Measurements from ENCODE around the gene TADA2A.

Gene TADA2A, protein sequence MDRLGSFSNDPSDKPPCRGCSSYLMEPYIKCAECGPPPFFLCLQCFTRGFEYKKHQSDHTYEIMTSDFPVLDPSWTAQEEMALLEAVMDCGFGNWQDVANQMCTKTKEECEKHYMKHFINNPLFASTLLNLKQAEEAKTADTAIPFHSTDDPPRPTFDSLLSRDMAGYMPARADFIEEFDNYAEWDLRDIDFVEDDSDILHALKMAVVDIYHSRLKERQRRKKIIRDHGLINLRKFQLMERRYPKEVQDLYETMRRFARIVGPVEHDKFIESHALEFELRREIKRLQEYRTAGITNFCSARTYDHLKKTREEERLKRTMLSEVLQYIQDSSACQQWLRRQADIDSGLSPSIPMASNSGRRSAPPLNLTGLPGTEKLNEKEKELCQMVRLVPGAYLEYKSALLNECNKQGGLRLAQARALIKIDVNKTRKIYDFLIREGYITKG

DNA sequence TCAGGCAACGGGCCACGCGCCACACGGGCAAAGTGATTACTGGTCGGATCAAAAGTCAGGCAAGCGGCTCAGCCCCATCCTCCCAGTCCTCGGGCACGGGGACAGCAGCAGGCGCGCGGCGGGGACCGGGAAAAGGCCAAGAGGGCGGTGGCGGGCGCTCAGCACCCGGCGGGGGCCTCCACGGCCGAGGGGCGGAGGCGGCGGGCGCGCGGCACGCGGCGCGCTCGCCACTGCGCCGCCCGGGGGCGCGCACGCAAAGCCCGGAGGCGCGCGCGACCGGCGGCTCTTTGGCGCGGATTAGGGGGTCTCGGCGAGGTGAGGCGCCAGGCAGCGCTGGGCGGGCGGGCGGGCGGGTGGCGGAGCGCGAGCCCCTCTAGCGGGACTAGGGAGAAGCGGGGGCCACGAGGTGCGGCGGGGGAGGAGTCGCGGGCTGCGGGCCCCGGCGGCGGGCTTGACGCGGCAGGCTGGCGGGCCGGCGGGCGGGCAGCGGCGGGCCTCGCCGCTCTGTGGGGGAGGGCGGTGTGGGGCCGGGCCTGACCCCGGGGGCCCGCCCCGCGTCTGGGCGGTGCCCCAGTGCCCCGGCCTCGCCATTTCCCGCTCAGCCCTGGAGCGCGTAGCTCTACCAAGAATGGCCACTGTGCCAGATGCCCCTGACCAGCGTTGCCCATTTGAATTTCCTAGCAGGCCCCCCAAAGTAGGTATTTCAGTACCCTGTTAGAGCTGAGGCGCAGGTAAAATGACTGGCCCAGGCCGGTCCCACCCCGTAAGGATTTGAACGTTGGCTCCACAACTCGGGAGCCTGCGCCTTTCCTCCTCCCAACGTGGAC, at the start of gene TADA2A, which contains the start of gene ACACA:
TSS of gene TADA2A (plus strand) at position 252 of the 827 bp plus-strand sequence. CDS start 4,480 bp downstream, outside the sequence.
TSS of gene ACACA (minus strand) at position 202 of the 827 bp plus-strand sequence. CDS start 537 bp downstream, outside the sequence.
- DNase-seq, result peak; percentile 85

DNA sequence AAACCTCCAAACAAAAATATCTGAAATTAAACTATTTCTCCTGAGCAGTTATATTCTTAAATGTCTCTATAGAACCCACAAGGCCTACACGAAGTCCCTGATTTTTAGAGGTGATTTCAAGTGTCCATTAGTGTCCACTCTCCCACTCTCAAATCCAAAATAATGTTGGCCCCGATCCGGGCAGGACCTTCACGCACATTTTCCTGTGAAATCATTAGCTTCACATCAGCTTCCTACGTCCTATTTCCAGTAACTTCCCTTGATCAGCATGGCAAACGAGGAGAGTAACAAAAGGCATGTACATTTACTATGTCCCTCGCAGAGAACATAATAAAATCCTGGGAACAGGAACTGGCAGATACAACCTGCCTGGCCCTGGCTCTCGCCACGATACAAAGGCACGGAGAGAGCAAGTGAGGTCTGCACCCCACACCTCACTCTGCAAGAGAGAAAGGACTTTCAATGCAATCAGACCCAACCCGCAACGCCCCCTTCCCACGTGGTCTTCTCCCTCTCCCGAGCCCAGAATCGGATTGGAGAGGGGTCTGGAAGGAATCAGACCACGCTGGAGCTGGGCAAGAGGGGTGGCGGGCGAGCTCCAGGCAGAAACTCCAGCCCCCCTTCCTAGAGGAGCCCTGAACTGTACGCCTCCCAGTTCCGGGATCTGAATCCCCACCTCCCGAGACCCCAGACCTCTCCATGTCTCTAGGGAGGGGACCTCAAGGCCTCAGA, 48.4 kb upstream of the TADA2A start:
- peak; percentile 52 for DNase-seq

DNA sequence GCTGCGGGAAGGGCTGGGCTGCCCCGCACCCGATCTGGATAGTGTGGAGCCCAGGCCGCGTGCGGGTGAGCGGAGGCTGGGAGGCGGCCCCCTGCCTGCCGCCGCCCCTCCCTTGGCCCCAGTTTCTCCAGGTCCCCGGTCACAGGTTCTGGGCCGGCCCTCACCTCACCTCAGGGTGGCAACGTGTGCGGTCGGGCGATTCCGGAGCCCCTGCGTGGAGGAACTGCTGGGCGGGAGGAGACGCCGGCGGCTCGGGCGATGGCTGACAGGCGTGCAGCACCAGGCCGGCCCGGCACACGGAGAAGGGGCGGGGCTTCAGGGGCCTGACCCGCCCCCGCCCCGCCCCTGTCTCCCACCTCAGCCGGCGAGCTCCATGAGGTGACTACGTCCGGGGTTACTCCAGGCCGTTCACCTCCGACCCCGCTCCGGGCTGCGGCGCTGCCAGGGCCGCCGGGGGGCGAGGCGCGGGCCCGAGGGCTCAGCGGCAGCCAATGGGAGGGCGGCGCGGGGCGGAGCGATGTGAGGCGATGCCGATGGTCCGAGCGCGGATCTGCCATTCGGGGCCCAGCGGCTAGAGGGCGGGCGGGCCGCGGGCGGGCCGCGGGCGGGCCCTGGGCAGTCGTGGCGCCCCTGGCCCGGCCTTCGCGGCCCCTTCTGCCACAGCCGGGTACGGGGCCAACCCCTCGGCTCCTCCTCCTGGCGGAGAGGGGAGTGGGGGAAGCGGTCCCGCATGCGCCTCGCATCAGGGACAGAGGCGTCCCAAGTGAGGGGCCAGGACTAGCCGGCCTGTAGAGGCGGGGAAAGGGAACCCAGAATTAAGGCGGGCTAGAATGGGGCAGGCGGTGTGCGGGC, 47.6 kb upstream of the TADA2A start:
- DNase-seq, result peak; percentile 96

DNA sequence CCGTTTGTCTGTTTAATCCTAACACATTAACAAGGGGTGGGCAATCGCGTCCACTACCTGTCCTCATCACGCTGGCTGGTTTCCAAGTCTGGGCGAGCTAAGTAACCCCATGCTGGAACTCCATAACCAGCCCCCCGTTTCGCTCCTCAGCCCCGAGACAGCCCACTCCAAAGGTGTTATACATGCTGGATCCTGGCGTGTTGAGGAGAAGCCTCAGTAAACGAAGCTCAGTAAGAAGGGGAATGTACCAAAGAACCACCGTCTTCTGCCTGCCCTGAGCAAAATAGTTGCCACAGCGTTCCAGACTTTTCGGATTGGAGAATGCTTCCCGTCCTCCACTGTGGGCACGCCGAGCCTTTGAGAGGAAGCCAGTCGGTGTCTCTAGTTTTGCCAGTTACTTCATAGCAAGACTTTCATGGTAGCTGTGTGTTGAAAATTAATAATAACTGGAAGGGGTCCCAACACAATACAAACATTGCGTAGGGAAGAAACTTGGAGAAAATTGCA, 47.0 kb upstream of the TADA2A start:
- DNase-seq, result no peak

DNA sequence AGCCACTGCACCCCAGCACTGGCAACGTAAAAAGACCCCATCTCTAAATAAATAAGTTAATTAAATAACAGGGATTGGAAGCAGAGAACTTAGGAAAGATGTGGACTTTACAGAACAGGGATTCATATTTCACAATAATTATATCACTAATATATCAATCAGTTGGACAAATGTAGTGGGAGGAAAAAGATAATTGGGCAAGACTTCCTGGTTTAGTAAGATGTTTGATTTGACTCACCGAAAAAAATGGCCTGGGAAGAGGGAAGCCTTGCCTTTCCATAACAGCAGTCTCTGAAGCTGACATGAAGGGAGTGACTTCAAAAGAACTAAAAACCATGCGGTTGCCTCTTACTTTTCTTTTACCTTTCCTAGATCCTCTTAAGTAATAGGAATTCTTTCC, 46.1 kb upstream of the TADA2A start:
- no peak for DNase-seq

DNA sequence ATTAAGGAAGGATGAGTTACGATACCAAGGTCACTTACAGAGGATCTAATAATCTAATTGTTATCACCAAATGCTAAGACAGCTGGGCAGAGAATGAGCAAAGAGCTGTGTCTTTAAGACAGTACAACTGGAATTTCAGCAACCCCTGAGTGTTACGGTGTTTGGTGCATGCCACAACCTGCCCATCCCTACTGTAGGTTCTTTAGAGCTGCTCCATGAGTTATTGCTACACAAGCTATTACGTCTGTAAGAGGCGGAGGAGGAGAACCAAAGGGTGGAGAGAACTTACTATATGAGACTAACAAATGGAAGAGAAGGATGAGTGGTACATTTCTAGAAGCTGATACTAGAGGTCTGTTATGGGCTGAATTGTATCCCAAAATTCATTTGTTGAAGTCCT, 45.1 kb upstream of the TADA2A start:
- no peak for DNase-seq

DNA sequence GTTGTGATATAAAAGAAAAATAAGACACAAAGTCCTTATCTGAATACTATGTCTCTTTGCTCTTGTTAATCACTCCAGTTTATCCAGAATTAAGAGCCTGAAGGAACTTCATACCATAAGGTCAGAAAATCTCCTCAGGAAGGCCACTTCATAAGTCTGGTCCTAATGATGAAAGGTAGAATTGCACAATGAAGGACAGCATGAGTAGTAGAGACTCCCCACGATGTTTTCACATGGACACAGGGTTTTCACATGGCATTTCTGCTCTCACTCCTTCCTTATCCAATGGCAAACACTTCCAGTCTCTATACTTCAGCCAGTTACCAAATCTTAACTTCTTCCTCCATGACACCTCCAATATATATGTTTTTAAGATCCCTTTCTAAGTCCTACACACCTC, 41.1 kb upstream of the TADA2A start:
- DNase-seq, result no peak

DNA sequence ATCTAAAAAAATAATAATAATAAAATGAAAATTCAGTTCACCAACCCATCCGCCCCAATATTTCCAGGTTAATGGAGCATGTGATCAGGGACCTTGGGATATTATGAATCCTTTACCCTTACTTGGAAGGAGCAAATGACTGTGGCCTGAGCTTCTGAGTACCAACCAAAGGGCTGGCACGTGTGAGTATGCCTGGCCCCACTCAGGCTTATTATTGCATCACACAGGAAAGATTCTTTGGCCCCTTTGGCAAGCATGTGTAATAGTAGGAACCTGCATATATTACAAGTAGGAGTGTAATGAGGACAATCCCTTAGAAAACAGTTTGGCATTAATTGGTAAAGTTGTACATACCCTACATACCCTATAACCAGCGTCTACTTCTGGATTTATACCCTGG, 38.1 kb upstream of the TADA2A start:
- DNase-seq, result no peak

DNA sequence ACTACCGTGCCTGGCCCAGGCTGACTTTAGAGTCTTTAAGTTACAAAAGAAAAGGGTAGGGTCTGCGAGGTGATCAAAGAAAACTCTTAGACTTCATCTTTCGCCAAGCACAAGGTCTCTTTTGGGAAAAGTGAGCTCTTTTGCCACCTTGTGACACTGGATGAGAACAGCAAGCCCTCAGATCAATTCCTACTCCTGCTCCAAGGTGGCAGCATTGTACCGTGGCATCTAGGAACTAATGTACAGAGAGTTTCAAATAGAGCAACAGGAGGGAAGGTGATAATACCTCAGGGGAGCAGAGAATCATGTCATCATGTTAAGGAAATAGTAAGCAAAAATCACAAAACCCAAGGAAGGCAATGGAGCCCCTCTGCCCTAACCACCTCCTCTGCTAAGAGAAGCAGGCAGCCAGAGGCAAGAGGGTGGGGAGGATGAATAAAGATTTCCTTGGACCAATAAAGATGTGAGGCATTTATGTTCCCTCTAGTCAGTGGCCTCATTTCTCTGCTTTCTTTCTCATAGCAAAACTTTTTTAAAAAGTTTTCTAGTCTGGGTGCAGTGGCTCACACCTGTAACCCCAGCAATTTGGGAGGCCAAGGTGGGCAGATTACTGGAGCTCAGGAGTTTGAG, 33.0 kb upstream of the TADA2A start:
- peak; percentile 85 for DNase-seq

DNA sequence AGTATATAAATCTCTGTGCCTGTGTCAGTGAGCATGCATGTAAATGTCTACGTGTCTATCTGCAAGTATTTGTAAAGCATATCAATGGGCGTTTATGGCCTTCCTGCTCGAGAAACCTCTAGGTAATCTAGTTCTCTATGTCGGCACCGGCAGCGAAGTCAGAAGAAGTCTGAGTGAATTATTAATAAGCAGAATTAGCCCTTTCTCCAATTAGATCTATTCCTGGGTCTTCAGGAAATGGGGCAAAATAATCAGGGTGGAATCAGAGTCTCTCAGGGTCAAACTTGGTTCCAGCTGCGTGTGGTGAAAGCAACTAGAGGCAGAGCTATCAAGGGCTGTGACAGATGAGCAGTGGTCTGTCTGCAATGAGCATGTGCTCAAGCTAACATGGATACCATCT, 31.0 kb upstream of the TADA2A start, which contains the start of gene C17orf78:
TSS of gene C17orf78 (plus strand) at position 280 of the 400 bp plus-strand sequence. CDS start at position 388, 108 bp downstream.
- DNase-seq, result no peak

DNA sequence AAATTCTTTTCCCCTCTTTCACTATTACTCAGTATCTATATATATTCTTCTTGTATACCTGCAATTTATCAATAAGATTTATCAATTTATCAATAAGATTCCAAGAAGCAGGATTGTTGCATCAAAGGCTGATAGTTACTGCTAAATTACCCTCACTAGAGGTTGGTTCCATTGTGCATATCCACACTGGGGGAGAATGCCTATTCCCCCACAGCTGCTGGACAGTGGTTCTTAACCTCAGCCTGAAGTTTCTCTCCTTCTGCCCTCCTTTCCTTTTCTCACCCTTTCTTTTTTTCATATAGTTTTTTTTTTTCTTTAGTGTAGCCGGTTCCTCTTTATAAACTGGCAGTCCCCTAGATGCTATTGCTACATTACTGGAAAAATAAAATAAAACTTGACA, 24.6 kb upstream of the TADA2A start:
- no peak for DNase-seq

DNA sequence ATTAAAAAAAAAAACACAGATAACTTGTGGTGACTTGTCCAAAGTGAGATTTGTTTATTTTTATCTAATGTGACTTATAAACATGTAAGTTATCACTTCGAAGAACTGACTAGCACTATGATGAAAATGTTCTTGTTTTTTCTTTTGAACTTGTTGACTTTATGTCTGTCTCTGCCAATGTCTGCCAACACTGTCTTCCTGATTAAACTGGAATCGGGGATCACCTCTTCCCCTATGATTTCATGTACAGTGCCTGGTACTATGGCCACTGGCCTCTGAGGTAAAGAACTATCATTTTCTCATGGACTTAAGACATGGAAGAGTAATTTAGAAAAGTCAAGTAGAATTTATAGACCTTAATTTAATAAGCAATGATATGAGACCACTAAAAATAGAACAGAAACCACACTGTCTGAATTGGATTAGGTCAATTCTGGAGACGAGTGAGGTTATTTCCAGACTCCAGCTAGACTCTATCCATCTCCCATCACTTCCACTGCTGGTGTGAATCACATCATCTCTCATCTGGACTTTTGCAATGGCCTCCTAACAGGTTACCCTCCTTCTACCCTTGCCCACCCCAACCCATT, 22.0 kb upstream of the TADA2A start:
- DNase-seq, result no peak

DNA sequence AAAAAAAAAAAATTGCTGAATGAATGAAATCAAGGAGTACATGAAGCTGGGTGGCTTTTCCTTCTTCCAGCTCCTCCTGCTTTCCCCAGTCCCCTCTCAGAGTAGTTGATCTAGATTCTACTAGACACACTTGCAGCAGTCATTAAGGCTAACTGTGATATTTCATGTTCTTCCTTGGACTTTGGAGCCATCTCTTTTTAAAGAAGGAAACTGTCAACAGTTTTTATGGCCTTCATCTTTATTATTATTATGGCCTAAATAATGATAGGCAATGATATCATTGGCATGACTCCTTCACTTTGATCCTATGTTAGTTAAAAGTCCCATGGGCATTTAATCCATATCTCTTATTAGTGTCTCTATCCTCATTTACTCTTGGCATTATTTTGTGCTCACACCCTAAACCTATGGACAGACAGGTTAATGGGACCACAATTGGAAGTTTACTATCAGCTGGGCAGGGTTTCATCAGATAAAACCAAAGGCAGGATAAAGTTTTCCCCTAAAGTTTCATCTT, 21.2 kb upstream of the TADA2A start:
- DNase-seq, result no peak

DNA sequence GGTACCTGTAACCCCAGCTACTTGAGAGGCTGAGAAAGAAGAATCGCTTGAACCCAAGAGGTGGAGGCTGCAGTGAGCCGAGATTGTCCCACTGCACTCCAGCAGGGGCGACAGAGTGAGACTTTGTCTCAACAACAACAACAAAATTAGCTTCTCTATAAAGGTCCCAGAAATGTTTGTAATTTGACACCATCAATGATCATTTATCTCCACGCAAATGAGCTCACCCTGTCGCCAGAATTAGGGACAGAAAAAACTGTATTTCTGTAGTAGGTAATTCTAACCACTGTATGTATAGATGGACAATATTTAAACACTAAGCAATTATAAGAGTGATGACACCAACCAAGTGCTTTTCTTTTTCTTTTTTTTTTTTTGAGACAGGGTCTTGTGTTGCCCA, 20.2 kb upstream of the TADA2A start:
- DNase-seq, result no peak

DNA sequence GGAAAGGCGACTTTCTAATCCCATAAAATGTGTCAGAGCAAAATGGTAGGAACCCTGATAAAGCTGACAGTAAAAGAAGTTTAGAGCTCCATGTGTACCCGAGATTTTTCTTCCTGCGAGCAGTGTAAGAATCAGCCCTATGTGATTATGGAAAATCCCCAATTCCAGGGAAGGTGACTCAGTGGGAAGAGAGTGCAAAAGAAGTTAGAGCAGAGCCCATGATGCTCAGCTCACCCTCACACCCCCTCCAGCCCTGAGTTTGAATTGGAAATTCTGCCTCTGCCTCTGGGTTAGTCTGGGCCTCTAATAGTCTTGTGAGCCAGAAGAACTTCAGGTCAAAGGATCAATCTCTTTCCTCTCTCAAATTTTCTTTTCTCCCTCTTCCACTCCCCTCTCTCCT, 18.4 kb upstream of the TADA2A start:
- DNase-seq, result no peak

DNA sequence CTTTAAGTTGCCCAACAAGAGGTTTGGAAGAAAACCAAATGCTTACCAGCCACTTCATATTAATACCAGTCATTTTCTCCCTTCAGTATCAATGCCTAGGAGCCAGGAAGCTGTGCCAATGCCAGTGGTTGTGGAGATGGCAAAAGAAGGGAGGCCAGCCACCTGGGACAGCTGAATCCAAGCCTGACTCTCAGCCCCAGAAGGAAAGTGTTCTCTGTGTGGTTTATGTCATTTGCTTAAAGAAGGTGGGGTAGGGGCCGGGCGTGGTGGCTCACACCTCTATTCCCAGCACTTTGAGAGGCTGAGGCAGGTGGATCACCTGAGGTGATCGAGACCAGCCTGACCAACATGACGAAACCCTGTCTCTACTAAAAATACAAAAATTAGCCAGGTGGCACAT, 17.5 kb upstream of the TADA2A start:
- DNase-seq, result no peak

DNA sequence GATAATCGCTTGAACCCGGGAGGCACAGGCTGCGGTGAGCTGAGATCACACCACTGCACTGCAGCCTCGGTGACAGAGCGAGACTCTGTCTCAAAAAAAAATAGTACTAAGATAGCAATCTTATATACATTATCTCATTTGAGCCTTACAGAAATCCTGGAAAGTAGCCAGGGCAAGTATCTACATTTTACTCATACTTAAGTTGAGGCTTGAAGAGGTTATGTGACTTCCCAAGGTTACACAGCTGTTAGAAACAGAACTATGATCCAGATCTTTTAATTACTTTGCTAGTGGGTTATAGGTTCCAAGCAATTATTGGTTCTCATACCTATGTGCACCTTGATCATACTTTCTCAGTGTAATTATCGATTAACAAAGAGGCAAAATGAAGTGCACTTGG, 15.5 kb upstream of the TADA2A start:
- DNase-seq, result no peak

DNA sequence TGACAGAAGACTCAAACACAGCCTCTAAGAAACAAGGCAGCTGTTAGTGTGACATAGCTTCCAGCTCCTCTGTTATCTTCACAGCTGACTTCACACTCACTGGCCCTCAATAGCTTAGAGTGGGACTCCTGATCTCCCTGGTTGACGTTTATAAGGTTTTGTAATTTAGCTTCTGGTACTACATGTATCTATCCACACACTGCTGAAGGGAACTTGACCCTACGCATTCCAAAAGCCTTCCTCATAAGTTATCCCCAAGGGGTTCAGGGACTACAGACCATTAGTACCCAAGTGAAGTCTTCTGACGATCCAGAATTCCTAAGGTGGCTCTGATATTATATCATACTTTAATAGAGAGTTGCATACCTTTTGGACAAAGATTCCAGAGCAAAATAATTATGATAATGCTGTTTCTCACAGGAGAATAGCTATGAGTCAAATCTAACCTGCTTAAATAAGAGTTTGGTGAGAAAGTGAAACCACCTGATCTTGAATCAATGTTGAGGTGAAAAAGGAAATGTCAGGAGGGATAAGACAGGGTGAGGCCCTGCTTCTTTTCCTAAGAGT, 14.6 kb upstream of the TADA2A start:
- peak; percentile 56 for DNase-seq

DNA sequence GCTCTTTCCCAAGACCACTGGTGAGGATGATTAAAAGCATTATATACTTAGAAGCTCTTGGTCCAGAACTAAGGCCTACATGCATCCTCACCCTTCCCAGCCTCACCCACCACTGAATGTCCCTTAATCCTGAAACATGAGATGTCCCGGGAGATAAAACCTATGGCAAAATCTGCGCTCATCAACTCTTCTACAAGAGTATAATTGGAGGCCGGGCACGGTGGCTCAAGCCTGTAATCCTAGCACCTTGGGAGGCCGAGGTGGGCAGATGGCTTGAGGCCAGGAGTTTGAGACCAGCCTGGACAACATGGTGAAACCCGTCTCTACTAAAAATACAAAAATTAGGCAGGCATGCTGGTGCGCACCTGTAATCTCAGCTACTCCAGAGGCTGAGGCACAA, 13.3 kb upstream of the TADA2A start:
- no peak for DNase-seq

DNA sequence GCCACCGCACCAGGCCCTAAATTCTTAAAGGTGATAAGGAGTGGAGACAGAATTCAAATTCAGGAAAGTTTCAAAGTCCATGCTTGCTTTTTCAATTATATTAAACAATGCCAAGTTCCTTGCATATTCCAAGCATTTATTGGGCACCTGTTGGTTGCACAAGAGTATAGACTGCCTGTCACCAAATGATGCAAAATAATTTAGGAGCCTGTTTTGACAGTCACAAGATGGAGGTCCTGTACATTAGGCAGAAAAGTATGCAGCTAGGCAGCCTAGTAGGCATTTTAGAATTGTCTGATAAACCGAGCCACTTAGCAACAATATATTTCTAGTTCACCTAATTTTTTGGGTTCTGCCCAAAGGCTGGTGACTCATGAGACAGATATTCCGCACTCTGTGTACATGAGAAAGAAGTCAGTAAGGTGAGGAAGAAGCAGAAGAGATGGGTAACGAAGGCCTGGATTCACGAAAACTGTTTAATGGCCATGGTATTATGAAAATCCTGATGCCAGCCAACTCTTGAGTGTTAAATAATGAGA, 7.4 kb upstream of the TADA2A start:
- DNase-seq, result no peak

Data from activated CD4-positive, alpha-beta T cell treated with anti-CD3 and anti-CD28 coated beads, Interleukin-2, amount 50 U/mL, for 16 hours (primary cell).